WTC11 (cell line): ENCODE measurements around the gene NPAS3. TPM values are rescaled to one million over a fixed set of nuclear protein-coding genes. Genes with fewer than 3 reads are reported as not detected.
A peak's percentile ranks its signal among the peaks of the same experiment; 100 is the strongest.

Experiments used
- ATAC-seq: fragments of 200-7000 bp; cut with Tn5 transposase; 2 replicates; pipeline ENCODE4 v1.10.0; 2021; ENCODE audit warnings: mild to moderate bottlenecking, moderate library complexity
- CTCF ChIA-PET: fragments of 300-600 bp; sonication (Branson Sonifier 250); formaldehyde crosslinking; loops from one replicate; lab custom pipeline; 2021; ENCODE audit warnings: antibody characterized with exemption; lab: Charles Lee
- POLR2A ChIA-PET: fragments of 350-600 bp; sonication (Branson Sonifier 250); formaldehyde crosslinking; loops from one replicate; lab custom pipeline; 2021; ENCODE audit warnings: antibody characterized with exemption; lab: Charles Lee
- DNase-seq: peaks from one replicate; pipeline ENCODE4 v3.0.0; 2021; ENCODE audit warnings: low spot score
- H3K27ac Mint-ChIP-seq: 2 replicates; pipeline ENCODE4 v1.8.0; 2021; ENCODE audit warnings: mixed read lengths
- H3K27me3 Mint-ChIP-seq: 2 replicates; pipeline ENCODE4 v1.8.0; 2021; ENCODE audit warnings: low read depth, mild to moderate bottlenecking, moderate library complexity, mixed read lengths
- H3K36me3 Mint-ChIP-seq: 2 replicates; pipeline ENCODE4 v1.8.0; 2021; ENCODE audit warnings: mixed read lengths
- H3K4me1 Mint-ChIP-seq: 2 replicates; pipeline ENCODE4 v1.8.0; 2022; ENCODE audit warnings: mixed read lengths
- H3K4me3 Mint-ChIP-seq: 2 replicates; pipeline ENCODE4 v1.8.0; 2021; ENCODE audit warnings: mild to moderate bottlenecking, moderate library complexity, mixed read lengths
- H3K9me3 Mint-ChIP-seq: 2 replicates; pipeline ENCODE4 v1.8.0; 2021; ENCODE audit warnings: mixed read lengths
- ATF1 ChIP-seq: sonication (generic); formaldehyde crosslinking; IDR thresholded peaks from 2 replicates; pipeline ENCODE4 v1.8.1; 2023; ENCODE audit warnings: mild to moderate bottlenecking, moderate library complexity, missing genetic modification reagents
- ATF3 ChIP-seq: sonication (generic); formaldehyde crosslinking; conservative IDR thresholded peaks from 2 replicates; pipeline ENCODE4 v1.8.1; 2022; ENCODE audit warnings: mild to moderate bottlenecking, missing genetic modification reagents
- CREM ChIP-seq: sonication (generic); formaldehyde crosslinking; IDR thresholded peaks from 2 replicates; pipeline ENCODE4 v1.8.1; 2022; ENCODE audit warnings: mild to moderate bottlenecking, missing genetic modification reagents, moderate library complexity
- FOXP1 ChIP-seq: sonication (generic); formaldehyde crosslinking; IDR thresholded peaks from 2 replicates; pipeline ENCODE4 v1.8.0; 2022; ENCODE audit warnings: missing genetic modification reagents, mild to moderate bottlenecking, moderate library complexity, borderline replicate concordance
- HMGXB4 ChIP-seq: sonication (generic); formaldehyde crosslinking; IDR thresholded peaks from 2 replicates; pipeline ENCODE4 v1.8.1; 2023; ENCODE audit warnings: mild to moderate bottlenecking, moderate library complexity, missing genetic modification reagents
- IRF2 ChIP-seq: sonication (generic); formaldehyde crosslinking; IDR thresholded peaks from 2 replicates; pipeline ENCODE4 v1.8.0; 2022; ENCODE audit warnings: low read depth, missing genetic modification reagents, borderline replicate concordance
- JAZF1 ChIP-seq: fragments of 250-450 bp; sonication (Bioruptor Pico); IDR thresholded peaks from 2 replicates; pipeline ENCODE4 v1.9.0; 2021; ENCODE audit warnings: moderate library complexity, mild to moderate bottlenecking, inconsistent platforms
- NR3C1 ChIP-seq: sonication (generic); formaldehyde crosslinking; conservative IDR thresholded peaks from 2 replicates; pipeline ENCODE4 v1.8.1; 2023; ENCODE audit warnings: low read depth, mild to moderate bottlenecking, missing genetic modification reagents
- SMAD3 ChIP-seq: sonication (generic); formaldehyde crosslinking; IDR thresholded peaks from 2 replicates; pipeline ENCODE4 v1.8.0; 2022; ENCODE audit warnings: missing genetic modification reagents, mild to moderate bottlenecking, borderline replicate concordance
- SOX15 ChIP-seq: fragments of 250-450 bp; sonication (Bioruptor Pico); IDR thresholded peaks from 2 replicates; pipeline ENCODE4 v1.9.0; 2021; ENCODE audit warnings: mild to moderate bottlenecking
- ZNF138 ChIP-seq: sonication (generic); formaldehyde crosslinking; conservative IDR thresholded peaks from 2 replicates; pipeline ENCODE4 v1.8.1; 2022; ENCODE audit warnings: mild to moderate bottlenecking, moderate library complexity, missing genetic modification reagents
- ZNF317 ChIP-seq: sonication (generic); formaldehyde crosslinking; IDR thresholded peaks from 2 replicates; pipeline ENCODE4 v1.8.1; 2023; ENCODE audit warnings: low read depth, mild to moderate bottlenecking, moderate library complexity, missing genetic modification reagents, borderline replicate concordance
- ZNF416 ChIP-seq: fragments of 250-450 bp; sonication (Bioruptor Pico); IDR thresholded peaks from 2 replicates; pipeline ENCODE4 v1.9.0; 2021; ENCODE audit warnings: mild to moderate bottlenecking, inconsistent platforms
- ZNF423 ChIP-seq: fragments of 250-450 bp; sonication (Bioruptor Pico); IDR thresholded peaks from 2 replicates; pipeline ENCODE4 v2.1.2; 2022; ENCODE audit warnings: mild to moderate bottlenecking, moderate library complexity
- total RNA-seq: library from RNA; stranded (reverse); gene quantifications from 3 replicates; pipeline ENCODE4 v1.2.3, GENCODE V29; 2021
- TF ChIP-seq, protein P1 (sequence below): fragments of 250-450 bp; sonication (Bioruptor Pico); IDR thresholded peaks from 2 replicates; pipeline ENCODE4 v2.1.2; 2022; ENCODE audit warnings: mild to moderate bottlenecking, moderate library complexity
- TF ChIP-seq, protein P2 (sequence below): sonication (generic); formaldehyde crosslinking; IDR thresholded peaks from 2 replicates; pipeline ENCODE4 v1.8.1; 2022; ENCODE audit warnings: low read depth, missing genetic modification reagents, borderline replicate concordance
- TF ChIP-seq, protein P3 (sequence below): sonication (generic); formaldehyde crosslinking; IDR thresholded peaks from 2 replicates; pipeline ENCODE4 v1.8.1; 2022; ENCODE audit warnings: mild to moderate bottlenecking, moderate library complexity, missing genetic modification reagents

Gene NPAS3
- total RNA-seq, 1 experiment from 2014 or later, result 3.2 TPM

DNA sequence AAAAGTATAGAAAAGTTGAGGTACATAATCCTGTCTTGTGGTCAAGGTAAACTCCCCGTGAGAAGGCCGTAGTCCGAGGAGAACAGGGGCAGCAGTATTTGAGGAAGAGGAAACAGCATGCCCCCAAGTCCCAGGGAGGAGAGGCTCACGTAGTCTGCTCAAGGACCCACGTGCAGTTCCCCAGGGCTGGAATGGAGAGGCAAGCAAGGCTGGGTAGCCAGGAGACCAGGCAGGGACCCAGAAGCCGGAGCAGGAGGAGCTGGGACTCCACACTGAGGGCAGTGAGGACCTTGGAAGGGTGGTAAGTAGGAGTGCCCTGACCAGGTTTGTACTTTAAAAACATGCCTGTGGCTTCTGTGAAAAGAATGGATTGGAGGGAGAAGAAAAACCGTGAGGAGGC lies 912.1 kb downstream of the NPAS3 start (continued):
- TF ChIP-seq, protein P1, sequence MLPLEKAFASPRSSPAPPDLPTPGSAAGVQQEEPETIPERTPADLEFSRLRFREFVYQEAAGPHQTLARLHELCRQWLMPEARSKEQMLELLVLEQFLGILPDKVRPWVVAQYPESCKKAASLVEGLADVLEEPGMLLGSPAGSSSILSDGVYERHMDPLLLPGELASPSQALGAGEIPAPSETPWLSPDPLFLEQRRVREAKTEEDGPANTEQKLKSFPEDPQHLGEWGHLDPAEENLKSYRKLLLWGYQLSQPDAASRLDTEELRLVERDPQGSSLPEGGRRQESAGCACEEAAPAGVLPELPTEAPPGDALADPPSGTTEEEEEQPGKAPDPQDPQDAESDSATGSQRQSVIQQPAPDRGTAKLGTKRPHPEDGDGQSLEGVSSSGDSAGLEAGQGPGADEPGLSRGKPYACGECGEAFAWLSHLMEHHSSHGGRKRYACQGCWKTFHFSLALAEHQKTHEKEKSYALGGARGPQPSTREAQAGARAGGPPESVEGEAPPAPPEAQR (CRISPR knock-in tag), result no peak
- TF ChIP-seq IRF2 (CRISPR knock-in tag) (no peak), NR3C1 (CRISPR knock-in tag) (no peak), ZNF317 (CRISPR knock-in tag) (no peak), ATF1 (CRISPR knock-in tag) (no peak), ZNF416 (CRISPR knock-in tag) (no peak), FOXP1 (CRISPR knock-in tag) (no peak)
- TF ChIP-seq, protein P2, sequence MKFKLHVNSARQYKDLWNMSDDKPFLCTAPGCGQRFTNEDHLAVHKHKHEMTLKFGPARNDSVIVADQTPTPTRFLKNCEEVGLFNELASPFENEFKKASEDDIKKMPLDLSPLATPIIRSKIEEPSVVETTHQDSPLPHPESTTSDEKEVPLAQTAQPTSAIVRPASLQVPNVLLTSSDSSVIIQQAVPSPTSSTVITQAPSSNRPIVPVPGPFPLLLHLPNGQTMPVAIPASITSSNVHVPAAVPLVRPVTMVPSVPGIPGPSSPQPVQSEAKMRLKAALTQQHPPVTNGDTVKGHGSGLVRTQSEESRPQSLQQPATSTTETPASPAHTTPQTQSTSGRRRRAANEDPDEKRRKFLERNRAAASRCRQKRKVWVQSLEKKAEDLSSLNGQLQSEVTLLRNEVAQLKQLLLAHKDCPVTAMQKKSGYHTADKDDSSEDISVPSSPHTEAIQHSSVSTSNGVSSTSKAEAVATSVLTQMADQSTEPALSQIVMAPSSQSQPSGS, result no peak

DNA sequence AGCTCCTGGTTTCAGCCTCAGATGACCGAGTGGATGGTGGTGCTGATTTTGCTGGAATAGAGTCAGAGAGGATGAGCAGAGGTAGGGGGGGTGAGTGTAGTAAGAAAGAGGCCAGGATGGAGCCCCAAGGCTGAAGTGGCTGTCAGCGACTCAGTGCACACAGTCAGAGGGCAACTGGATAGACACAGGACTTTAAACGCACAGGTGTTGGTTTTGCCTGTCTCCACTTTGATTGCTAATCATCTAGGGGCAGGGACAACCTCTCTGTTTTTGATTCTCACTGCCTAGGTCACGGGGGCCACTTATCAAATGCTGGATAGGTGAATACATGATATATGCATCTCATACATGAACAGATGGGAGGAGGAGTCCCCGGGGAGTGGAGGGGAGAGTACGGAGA lies 912.7 kb downstream of the NPAS3 start:
- peaks cover 38% of the 10 kb centered on the region for H3K4me1 Mint-ChIP-seq
- CTCF ChIA-PET, result interaction anchor here (0.8 to 1.1 kb wide), 2 partner anchors 247 to 480 kb away, joined by 3 to 5 read pairs; no protein-coding TSS in a partner anchor
- TF ChIP-seq CREM (CRISPR knock-in tag) (no peak), ZNF138 (CRISPR knock-in tag) (no peak), ZNF317 (CRISPR knock-in tag) (no peak)
- DNase-seq (no peak), ATAC-seq (no peak)
- peaks cover 4% of the 10 kb centered on the region for H3K9me3 Mint-ChIP-seq
- no peaks in the 10 kb centered on the region for H3K27me3 Mint-ChIP-seq
- peak overlapping the region; percentile 43; the same call in 1 of the 2 replicates for H3K27ac Mint-ChIP-seq
- H3K36me3 Mint-ChIP-seq, result no peaks in the 10 kb centered on the region
- H3K4me3 Mint-ChIP-seq, result no peak overlapping the region
- POLR2A ChIA-PET, result no interaction called here

GRCh38 chr14:33851931-33852330 lies 913.3 kb downstream of the NPAS3 start:
- no peak overlapping the region for H3K4me3 Mint-ChIP-seq
- ChIA-PET CTCF (interaction anchor here (0.8 to 1.1 kb wide), 2 partner anchors 247 to 480 kb away, joined by 3 to 5 read pairs; no protein-coding TSS in a partner anchor), POLR2A (no interaction called here)
- ATAC-seq (no peak), DNase-seq (no peak)
- H3K27me3 Mint-ChIP-seq, result no peaks in the 10 kb centered on the region
- peak overlapping the region; percentile 5; the same call in 1 of the 2 replicates for H3K27ac Mint-ChIP-seq
- H3K4me1 Mint-ChIP-seq, result peaks cover 38% of the 10 kb centered on the region
- TF ChIP-seq ZNF423 (CRISPR knock-in tag) (no peak), SOX15 (CRISPR knock-in tag) (no peak), SMAD3 (no peak), JAZF1 (CRISPR knock-in tag) (no peak), ATF3 (no peak), HMGXB4 (CRISPR knock-in tag) (no peak)
- TF ChIP-seq, protein P3, sequence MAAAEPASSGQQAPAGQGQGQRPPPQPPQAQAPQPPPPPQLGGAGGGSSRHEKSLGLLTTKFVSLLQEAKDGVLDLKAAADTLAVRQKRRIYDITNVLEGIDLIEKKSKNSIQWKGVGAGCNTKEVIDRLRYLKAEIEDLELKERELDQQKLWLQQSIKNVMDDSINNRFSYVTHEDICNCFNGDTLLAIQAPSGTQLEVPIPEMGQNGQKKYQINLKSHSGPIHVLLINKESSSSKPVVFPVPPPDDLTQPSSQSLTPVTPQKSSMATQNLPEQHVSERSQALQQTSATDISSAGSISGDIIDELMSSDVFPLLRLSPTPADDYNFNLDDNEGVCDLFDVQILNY (CRISPR knock-in tag), result no peak
- TF ChIP-seq, all 79 proteins: peak for 0
- Mint-ChIP-seq H3K36me3 (no peaks in the 10 kb centered on the region), H3K9me3 (peaks cover 4% of the 10 kb centered on the region)
